Stimulated activated CD8-positive, alpha-beta memory T cell treated with anti-CD3 and anti-CD28 coated beads, Interleukin-4, amount 100 ng/mL, for 48 hours (primary cell): ENCODE results near the gene PTGIS.

ENCODE experiments used
- DNase-seq: peaks from one replicate; pipeline ENCODE4 v3.0.0-alpha.2; 2020

The PTGIS gene

GRCh38 chr20:49466114-49466912, 101.6 kb downstream of the PTGIS start:
- no peak for DNase-seq

- no peak for DNase-seq
Observed at GRCh38 chr20:49464556-49464955, 103.4 kb downstream of the PTGIS start.

GRCh38 chr20:49462626-49463025, 105.3 kb downstream of the PTGIS start:
- no peak for DNase-seq

- DNase-seq: no peak
Observed at GRCh38 chr20:49461894-49462620, 105.9 kb downstream of the PTGIS start.

- DNase-seq: no peak
Observed at GRCh38 chr20:49460916-49461315, 107.0 kb downstream of the PTGIS start.

GRCh38 chr20:49460131-49460530, 107.8 kb downstream of the PTGIS start:
- no peak for DNase-seq

GRCh38 chr20:49459684-49460083, 108.3 kb downstream of the PTGIS start:
- DNase-seq: no peak

GRCh38 chr20:49457444-49457843, 110.5 kb downstream of the PTGIS start:
- no peak for DNase-seq

- no peak for DNase-seq
Observed at GRCh38 chr20:49456646-49457045, 111.3 kb downstream of the PTGIS start.

GRCh38 chr20:49455691-49456090, 112.2 kb downstream of the PTGIS start:
- DNase-seq: no peak
